H54 (cell line): ENCODE measurements around the gene PLCL1.

Experiments
- DNase-seq: peaks from one replicate; pipeline ENCODE4 v3.0.0; 2011; ENCODE audit warnings: low spot score, mixed read lengths; ENCODE audit not compliant: insufficient read length
- FAIRE-seq: peaks from 3 replicates; lab custom pipeline; 2011; peaks lifted over from hg19 to GRCh38; lab: Jason Lieb, UNC
- POLR2A ChIP-seq: IDR thresholded peaks from 2 replicates; pipeline ENCODE4 v1.6.1; 2011; ENCODE audit warnings: low read depth, mild to moderate bottlenecking, low read length

The PLCL1 gene

DNA sequence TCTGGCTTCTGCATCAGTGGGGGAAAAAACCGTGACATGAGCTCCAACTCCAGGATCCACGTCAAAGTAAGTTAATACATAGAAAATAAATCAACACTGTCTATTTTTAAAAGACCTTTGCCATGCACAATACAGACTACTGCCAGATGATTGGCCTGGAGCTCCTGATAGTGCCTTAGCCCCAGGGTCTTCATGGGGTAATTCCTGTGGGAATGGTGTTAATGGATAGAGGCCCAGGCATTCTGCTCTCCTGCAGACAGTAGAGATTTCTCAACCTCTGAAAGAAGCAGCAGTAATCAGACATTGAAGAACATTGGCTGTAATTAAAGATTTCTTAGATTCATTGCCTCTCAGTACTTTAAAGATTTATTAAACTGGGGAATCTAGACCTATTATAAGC lies 4.3 kb upstream of the PLCL1 start:
- DNase-seq: no peak
- no peak for FAIRE-seq
- TF ChIP-seq POLR2A: no peak

- FAIRE-seq: no peak
- no peak for TF ChIP-seq POLR2A
- no peak for DNase-seq
Measured at GRCh38 chr2:197801033-197801432, 3.4 kb upstream of the PLCL1 start.

DNA sequence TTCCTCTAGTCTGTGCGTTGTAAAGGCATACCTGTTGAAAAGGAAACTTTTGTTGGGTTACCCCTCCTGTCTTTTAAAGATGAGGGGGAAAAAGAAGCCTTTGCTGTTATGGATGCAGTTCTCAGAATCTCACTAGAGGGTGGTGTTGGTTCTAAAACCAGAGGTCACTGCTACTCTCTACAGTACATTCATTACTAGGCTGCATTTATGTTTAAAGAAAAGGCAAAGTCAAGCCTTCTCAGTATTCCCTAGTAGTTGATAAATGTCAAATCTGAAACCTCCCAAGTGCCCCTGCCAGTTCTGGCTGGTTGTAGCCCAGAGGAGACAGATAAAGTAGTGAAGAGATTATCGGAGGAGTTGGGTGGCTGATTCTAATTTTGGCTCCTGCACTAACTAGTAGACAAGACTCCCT lies 1.4 kb upstream of the PLCL1 start:
- FAIRE-seq (peak; percentile 66), DNase-seq (no peak)
- no peak for TF ChIP-seq POLR2A

DNA sequence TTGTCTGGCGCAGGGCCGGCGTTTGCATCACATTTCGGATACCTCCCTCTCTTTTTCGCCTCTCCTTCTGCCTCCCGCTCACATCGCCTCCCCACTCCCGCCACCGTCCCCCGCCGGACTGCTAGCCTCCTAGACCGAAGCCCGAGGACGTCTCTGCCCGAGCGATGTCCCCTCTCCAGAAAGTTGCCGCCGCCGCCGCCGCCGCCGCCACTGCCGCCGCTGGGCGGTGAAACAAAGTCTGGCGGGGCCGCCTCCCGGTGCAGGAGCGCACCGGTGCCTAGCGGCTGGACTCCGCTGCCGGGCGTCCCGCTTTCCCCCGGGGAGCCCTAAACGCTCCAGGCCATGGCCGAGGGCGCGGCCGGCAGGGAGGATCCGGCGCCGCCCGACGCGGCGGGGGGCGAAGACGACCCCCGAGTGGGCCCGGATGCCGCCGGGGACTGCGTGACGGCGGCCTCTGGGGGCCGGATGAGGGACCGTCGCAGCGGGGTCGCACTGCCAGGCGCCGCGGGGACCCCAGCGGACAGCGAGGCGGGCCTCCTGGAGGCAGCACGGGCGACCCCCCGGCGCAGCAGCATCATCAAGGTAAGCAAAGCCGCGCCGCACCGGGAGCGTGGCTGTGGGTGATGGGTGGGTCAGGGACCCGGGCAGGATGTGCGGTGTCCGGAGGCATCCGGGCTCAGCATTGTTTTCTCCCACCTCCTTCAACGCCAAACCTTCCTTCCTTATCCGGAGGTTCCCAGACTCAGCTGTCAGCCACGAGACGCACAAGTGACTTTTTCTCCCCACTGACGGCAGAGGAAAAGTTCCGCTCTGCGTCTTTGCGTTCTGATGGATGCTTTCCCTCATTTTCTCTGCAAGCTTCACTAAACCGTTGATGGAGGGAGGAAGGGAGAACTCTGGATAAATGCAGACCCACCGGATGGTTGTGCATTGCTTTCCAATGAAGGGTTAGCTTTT lies 643 bp downstream of the PLCL1 start:
- no peak for FAIRE-seq
- no peak for TF ChIP-seq POLR2A
- no peak for DNase-seq

DNA sequence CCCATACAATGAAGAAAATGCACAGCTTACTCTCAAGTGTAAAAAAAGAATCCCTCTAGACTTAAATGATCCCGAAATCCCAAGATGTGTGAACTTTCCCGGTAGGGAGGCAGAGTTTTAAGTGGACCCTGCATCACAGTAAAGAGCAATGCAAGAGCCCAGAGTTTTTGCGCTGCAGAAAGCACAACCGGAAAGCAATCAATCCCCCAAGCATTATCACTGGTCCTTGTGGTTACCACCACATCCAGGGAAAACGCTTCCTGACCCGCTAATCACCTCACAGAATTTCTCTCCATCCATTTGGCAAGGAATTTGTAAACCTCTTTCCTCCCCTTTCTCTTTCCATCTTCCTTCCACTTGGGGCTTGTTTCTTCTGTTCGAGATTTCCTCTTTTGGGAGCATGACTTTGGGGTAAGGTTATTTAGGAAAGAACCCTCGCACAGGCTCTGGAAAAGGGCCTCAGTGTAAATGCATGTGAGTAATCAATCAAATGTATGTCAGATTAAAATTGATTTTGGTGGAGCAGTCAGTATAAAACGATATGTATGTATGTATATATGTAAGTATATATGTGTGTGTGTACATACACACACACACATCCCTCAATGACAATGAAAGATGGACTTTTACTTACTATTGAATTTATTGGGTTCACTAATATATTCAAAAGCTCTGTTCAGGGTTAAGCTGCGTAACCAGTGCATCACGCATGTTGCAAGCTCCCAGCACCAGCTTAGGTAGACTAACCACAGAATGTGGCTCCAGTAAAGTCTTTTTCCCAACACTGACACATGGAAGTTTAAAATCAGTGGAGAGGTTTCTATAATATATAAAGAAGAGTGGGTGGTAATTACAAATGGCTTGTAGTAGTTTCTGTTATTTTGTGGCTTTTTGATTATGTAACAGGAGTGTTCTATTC lies 1.6 kb downstream of the PLCL1 start:
- DNase-seq (no peak), FAIRE-seq (no peak)
- no peak for TF ChIP-seq POLR2A

GRCh38 chr2:197809064-197809463 lies 4.7 kb downstream of the PLCL1 start:
- no peak for FAIRE-seq
- no peak for TF ChIP-seq POLR2A
- no peak for DNase-seq

DNA sequence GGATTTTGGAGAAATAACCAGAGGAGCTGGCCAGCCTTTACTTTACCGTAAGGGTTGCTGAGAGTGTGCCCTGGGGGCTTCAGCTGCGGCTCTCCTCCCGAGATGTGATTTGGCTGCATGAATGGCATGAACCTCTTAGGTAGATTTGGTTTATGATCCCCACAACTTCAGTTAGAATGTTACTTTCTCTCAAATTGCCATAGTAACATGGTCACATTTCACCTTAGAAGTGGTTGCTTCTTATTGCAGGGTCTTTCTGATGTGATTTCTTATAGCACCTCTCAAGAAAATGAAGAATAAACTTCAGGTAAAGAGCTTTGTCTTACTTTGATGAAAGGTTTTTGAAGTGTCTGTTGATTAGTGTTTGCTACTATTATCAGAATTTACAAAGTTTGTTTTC lies 5.6 kb downstream of the PLCL1 start:
- TF ChIP-seq POLR2A: no peak
- DNase-seq: no peak
- FAIRE-seq: no peak

DNA sequence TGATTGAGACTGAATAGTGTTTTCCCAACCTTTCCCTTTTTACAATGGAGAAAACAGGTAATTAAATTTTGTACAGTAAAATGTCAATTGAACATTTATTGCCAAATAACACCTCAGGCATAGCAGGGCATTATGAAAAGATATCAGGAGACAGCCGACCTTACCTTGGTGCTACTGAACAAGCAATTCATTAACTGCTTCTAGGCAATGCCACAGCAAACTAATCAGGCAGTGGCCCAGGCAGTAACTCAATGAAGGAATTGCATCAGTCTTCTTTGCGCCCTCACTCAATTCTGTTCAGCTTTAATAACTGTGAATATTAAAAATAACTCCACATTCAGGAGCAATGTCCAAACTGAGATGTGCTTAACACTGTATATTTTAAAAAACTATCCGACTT lies 6.1 kb downstream of the PLCL1 start:
- TF ChIP-seq POLR2A: no peak
- DNase-seq (no peak), FAIRE-seq (no peak)

DNA sequence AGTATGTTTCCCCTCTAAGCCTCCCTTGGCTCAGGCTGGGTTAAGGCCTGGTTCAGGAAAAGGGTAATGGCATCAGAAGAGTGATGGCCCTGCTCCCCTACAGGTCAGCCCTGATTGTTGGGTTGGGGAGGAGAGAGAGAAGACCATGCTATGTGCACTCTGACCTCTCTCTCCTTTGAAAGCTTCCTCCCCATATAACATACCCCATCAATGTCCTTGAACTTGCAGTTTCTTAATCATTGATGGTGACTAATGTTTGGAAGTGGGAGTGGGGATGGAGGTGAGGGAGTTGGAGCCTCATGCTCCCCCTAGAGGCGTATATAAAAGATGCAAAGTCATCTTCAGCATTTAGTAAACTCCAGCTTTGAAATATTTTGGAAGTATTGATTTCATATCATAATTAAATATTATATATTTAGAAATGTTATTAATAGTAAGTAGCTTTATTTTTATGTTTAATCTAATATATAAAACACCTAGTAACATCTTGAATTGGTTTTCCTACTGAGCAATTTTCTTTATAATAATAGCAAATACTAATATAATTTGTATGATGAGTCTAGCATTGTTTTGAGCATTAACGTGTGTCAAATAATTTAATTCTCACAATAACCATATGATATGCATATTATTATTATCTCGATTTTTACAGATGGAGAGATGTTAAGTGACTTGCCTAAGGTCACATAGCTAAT lies 8.8 kb downstream of the PLCL1 start:
- FAIRE-seq: peak; percentile 72
- no peak for TF ChIP-seq POLR2A
- DNase-seq: peak; percentile 41

DNA sequence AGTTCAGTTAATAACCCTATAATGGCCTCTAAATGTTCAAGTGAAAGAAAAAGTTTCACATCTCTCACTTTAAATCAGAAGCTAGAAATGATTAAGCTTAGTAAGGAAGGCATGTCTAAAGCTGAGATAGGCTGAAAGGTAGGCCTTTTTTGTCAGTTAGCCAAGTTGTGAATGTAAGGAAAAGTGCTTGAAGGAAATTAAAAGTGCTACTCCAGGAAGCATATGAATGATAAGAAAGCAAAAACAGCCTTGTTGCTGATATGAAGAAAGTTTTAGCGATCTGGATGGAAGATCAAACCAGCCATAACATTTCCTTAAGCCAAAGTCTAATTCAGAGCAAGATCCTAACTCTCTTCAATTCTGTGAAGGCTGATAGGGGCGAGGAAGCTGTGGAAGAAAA lies 10.1 kb downstream of the PLCL1 start:
- FAIRE-seq (no peak), DNase-seq (no peak)
- no peak for TF ChIP-seq POLR2A

DNA sequence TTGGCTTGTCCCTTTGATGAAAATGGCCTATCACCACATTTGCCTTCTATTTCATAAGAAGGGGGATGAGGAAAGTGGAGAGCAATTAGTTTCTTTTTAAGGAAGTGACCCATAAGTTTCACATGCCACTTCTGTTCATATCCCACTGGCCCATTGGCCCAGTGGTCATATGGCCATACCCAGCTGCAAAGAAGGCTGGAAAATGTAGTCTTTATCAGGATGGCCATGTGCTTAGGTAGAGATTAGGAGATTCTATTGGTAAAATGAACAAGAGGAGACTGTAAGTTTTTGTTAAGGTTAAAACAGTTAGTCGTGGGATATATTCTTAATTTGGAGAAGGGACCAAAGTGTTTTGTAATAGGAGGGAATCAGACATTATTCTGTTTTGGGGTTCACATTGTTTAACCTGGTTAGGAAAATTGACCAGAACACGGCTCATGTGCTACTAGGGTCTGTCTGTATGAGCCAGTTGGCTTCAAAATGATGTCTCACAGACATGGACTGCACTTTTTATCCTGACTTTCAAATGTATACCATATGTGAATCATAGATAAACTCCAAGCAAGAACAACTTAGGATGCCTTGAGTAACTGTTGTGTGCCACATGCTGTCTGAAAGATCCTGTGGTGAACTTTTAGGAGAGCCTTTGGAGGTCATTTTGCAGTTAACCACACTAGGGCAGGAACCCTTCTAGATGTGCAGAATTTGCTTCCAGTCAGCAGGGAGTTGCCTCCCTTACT lies 17.3 kb downstream of the PLCL1 start:
- DNase-seq: no peak
- no peak for TF ChIP-seq POLR2A
- FAIRE-seq: no peak

DNA sequence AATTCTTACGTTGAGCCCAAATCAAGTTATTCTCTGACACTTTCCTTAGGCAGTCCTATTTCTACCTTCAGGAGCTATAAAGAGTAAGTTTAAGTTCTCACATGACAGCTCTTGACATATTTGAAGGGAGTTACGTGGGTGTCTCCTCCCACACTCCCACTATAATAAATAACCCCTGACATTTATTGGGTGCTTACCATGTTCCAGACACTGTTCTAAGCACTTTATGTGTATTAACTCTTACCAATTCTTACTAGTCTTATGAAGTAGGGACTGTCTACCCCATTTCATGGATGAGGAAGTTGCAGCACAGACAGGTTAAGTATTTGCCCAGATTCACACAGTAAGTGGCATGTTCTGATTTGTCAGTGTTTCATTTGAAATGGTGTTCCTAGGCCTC lies 17.9 kb downstream of the PLCL1 start:
- FAIRE-seq (no peak), DNase-seq (no peak)
- TF ChIP-seq POLR2A: no peak

GRCh38 chr2:197827618-197828017 lies 23.2 kb downstream of the PLCL1 start:
- no peak for FAIRE-seq
- TF ChIP-seq POLR2A: no peak

More at GRCh38 chr2:197827618-197828017, 23.2 kb downstream of the PLCL1 start:
- no peak for DNase-seq
